Hepatocyte (in vitro differentiated cells): ENCODE measurements around the gene FILIP1.

ENCODE experiments used
- EZH2 ChIP-seq: fragments of 200-600 bp; sonication (generic); IDR thresholded peaks from 2 replicates; pipeline ENCODE4 v1.6.1; 2016; ENCODE audit warnings: antibody characterized with exemption, mild to moderate bottlenecking, borderline replicate concordance
- TF ChIP-seq, protein P1 (sequence below): fragments of 200-600 bp; sonication (generic); IDR thresholded peaks from 2 replicates; pipeline ENCODE4 v1.5.1; 2016; ENCODE audit warnings: antibody characterized with exemption, mild to moderate bottlenecking; ENCODE audit not compliant: poor library complexity

DNA sequence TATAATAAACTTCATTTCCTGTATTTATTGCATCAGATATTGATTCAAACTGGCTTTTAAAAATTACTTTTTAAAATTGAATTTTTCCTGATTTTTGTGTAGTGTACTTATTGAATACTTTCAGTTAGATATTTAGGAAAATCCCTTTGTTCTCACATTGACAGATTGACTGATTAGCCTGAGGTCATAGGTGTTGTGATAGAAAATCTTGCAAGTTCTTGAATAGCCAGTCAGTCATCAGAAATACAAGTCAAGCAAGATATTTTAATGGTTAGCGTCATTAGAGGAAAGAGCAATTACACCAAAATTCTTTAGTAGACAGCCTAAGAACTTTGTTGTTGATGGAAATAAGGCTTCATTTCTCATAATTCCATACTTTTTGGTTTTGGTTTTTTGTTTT lies 205.6 kb downstream of the FILIP1 start:
- TF ChIP-seq, protein P1, sequence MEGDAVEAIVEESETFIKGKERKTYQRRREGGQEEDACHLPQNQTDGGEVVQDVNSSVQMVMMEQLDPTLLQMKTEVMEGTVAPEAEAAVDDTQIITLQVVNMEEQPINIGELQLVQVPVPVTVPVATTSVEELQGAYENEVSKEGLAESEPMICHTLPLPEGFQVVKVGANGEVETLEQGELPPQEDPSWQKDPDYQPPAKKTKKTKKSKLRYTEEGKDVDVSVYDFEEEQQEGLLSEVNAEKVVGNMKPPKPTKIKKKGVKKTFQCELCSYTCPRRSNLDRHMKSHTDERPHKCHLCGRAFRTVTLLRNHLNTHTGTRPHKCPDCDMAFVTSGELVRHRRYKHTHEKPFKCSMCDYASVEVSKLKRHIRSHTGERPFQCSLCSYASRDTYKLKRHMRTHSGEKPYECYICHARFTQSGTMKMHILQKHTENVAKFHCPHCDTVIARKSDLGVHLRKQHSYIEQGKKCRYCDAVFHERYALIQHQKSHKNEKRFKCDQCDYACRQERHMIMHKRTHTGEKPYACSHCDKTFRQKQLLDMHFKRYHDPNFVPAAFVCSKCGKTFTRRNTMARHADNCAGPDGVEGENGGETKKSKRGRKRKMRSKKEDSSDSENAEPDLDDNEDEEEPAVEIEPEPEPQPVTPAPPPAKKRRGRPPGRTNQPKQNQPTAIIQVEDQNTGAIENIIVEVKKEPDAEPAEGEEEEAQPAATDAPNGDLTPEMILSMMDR, result no peak
- TF ChIP-seq EZH2, result no peak
